BE2C (cell line): Measurements from ENCODE around the gene TMCC1.

Experiments
- DNase-seq: peaks from one replicate; pipeline ENCODE4 v3.0.0-alpha.2; 2020
- H3K27me3 ChIP-seq: fragments of 250-450 bp; sonication (Bioruptor Pico); 2 replicates; pipeline ENCODE4 v1.5.1; 2020; ENCODE audit warnings: mild to moderate bottlenecking
- H3K36me3 ChIP-seq: fragments of 250-450 bp; sonication (Bioruptor Pico); 2 replicates; pipeline ENCODE4 v1.5.1; 2020; ENCODE audit warnings: mild to moderate bottlenecking
- H3K4me1 ChIP-seq: fragments of 250-450 bp; sonication (Bioruptor Pico); 2 replicates; pipeline ENCODE4 v1.5.1; 2020
- H3K4me3 ChIP-seq: 2 replicates; pipeline ENCODE4 v1.5.1; 2011; ENCODE audit warnings: low read depth, low read length
- H3K9me3 ChIP-seq: fragments of 250-450 bp; sonication (Bioruptor Pico); 2 replicates; pipeline ENCODE4 v1.5.1; 2020
- CTCF ChIP-seq: IDR thresholded peaks from 2 replicates; pipeline ENCODE4 v1.5.1; 2012; ENCODE audit warnings: mild to moderate bottlenecking, low read depth, low read length

Gene TMCC1

GRCh38 chr3:129616291-129616690, 277.2 kb downstream of the TMCC1 start:
- H3K4me3 ChIP-seq, result no peak overlapping the region
- H3K27me3 ChIP-seq, result no peaks in the 10 kb centered on the region
- no peak for DNase-seq
- no peak for TF ChIP-seq CTCF
- no peaks in the 10 kb centered on the region for H3K4me1 ChIP-seq
- no peaks in the 10 kb centered on the region for H3K9me3 ChIP-seq
- H3K36me3 ChIP-seq, result no peaks in the 10 kb centered on the region

- H3K27me3 ChIP-seq, result no peaks in the 10 kb centered on the region
- peak; percentile 4 for DNase-seq
- no peaks in the 10 kb centered on the region for H3K36me3 ChIP-seq
- H3K9me3 ChIP-seq, result no peaks in the 10 kb centered on the region
- H3K4me1 ChIP-seq, result no peaks in the 10 kb centered on the region
- TF ChIP-seq CTCF, result no peak
- H3K4me3 ChIP-seq, result no peak overlapping the region
These were observed 277.7 kb downstream of the TMCC1 start for GRCh38 chr3:129615751-129616281.

GRCh38 chr3:129614927-129615363, 278.6 kb downstream of the TMCC1 start:
- no peak for DNase-seq
- no peaks in the 10 kb centered on the region for H3K9me3 ChIP-seq
- no peaks in the 10 kb centered on the region for H3K36me3 ChIP-seq
- H3K27me3 ChIP-seq, result no peaks in the 10 kb centered on the region
- TF ChIP-seq CTCF, result no peak
- H3K4me3 ChIP-seq, result no peak overlapping the region
- no peaks in the 10 kb centered on the region for H3K4me1 ChIP-seq

GRCh38 chr3:129614435-129614834, 279.1 kb downstream of the TMCC1 start:
- no peak for DNase-seq
- TF ChIP-seq CTCF, result no peak

GRCh38 chr3:129613367-129613740, 280.2 kb downstream of the TMCC1 start:
- H3K4me1 ChIP-seq, result no peaks in the 10 kb centered on the region
- H3K9me3 ChIP-seq, result no peaks in the 10 kb centered on the region
- no peaks in the 10 kb centered on the region for H3K36me3 ChIP-seq
- peak; percentile 4 for DNase-seq
- no peak for TF ChIP-seq CTCF
- no peaks in the 10 kb centered on the region for H3K27me3 ChIP-seq
- no peak overlapping the region for H3K4me3 ChIP-seq

More at GRCh38 chr3:129614435-129614834, 279.1 kb downstream of the TMCC1 start:
- Histone ChIP-seq H3K36me3 (no peaks in the 10 kb centered on the region), H3K9me3 (no peaks in the 10 kb centered on the region), H3K27me3 (no peaks in the 10 kb centered on the region), H3K4me3 (no peak overlapping the region), H3K4me1 (no peaks in the 10 kb centered on the region)

GRCh38 chr3:129612534-129613366, 280.8 kb downstream of the TMCC1 start:
- no peak for DNase-seq
- no peak overlapping the region for H3K4me3 ChIP-seq
- H3K36me3 ChIP-seq, result no peaks in the 10 kb centered on the region
- no peaks in the 10 kb centered on the region for H3K27me3 ChIP-seq
- TF ChIP-seq CTCF, result no peak
- H3K4me1 ChIP-seq, result no peaks in the 10 kb centered on the region
- H3K9me3 ChIP-seq, result no peaks in the 10 kb centered on the region
